OCI-LY7 (cell line): ENCODE measurements around the gene PLCB1. TPM values are rescaled to one million over a fixed set of nuclear protein-coding genes. Genes with fewer than 3 reads are reported as not detected.

Experiments used
- BruUV-seq: library from RNA; stranded (reverse); fragments of 400-500 nt; replicated peaks from 2 replicates; lab custom pipeline; 2021; lab: Mats Ljungman, UMichigan
- CTCF ChIA-PET: fragments of 300-600 bp; sonication (Branson Sonifier 250); formaldehyde crosslinking; loops from one replicate; lab custom pipeline; 2022; ENCODE audit warnings: antibody characterized with exemption; ENCODE audit not compliant: unreplicated experiment; lab: Charles Lee
- POLR2A ChIA-PET: fragments of 300-600 bp; sonication (Branson Sonifier 250); formaldehyde crosslinking; loops from one replicate; lab custom pipeline; 2022; ENCODE audit warnings: antibody characterized with exemption; lab: Charles Lee
- DNase-seq: peaks from one replicate; pipeline ENCODE4 v3.0.0-alpha.2; 2015; ENCODE audit warnings: low spot score
- H2AFZ ChIP-seq: fragments of 200-600 bp; sonication (generic), shearing (Covaris generic); 2 replicates; pipeline ENCODE4 v1.6.1; 2014; ENCODE audit warnings: mild to moderate bottlenecking, antibody characterized with exemption, low read length, moderate library complexity
- H3K27ac ChIP-seq: fragments of 200-600 bp; sonication (generic); 2 replicates; pipeline ENCODE4 v1.5.1; 2014; ENCODE audit warnings: mixed run types, low read depth, mild to moderate bottlenecking, moderate library complexity, low read length, inconsistent platforms; ENCODE audit not compliant: poor library complexity, severe bottlenecking
- H3K36me3 ChIP-seq: fragments of 200-600 bp; sonication (generic); 2 replicates; pipeline ENCODE4 v1.6.1; 2014; ENCODE audit warnings: mild to moderate bottlenecking, antibody characterized with exemption, low read length, moderate library complexity, mixed read lengths; ENCODE audit not compliant: insufficient read depth
- H3K4me1 ChIP-seq: fragments of 200-600 bp; sonication (generic); 2 replicates; pipeline ENCODE4 v1.5.1; 2014; ENCODE audit warnings: mild to moderate bottlenecking, low read length; ENCODE audit not compliant: insufficient read depth, poor library complexity, severe bottlenecking
- H3K4me2 ChIP-seq: fragments of 200-600 bp; sonication (generic); 2 replicates; pipeline ENCODE4 v1.6.1; 2014; ENCODE audit warnings: mild to moderate bottlenecking, low read length
- H3K4me3 ChIP-seq: fragments of 200-600 bp; sonication (generic); 2 replicates; pipeline ENCODE4 v1.5.1; 2014; ENCODE audit warnings: mild to moderate bottlenecking, low read depth, low read length; ENCODE audit not compliant: poor library complexity, severe bottlenecking
- H3K79me2 ChIP-seq: fragments of 200-600 bp; sonication (generic); 2 replicates; pipeline ENCODE4 v1.6.1; 2016; ENCODE audit warnings: low read depth, mild to moderate bottlenecking, low read length, moderate library complexity, mixed read lengths; ENCODE audit not compliant: insufficient read depth
- H3K9me2 ChIP-seq: fragments of 200-600 bp; sonication (generic); 2 replicates; pipeline ENCODE4 v1.6.1; 2016; ENCODE audit warnings: mild to moderate bottlenecking, low read length, mixed read lengths; ENCODE audit not compliant: insufficient read depth
- H3K9me3 ChIP-seq: fragments of 200-600 bp; sonication (generic); 2 replicates; pipeline ENCODE4 v1.6.1; 2014; ENCODE audit warnings: mild to moderate bottlenecking, mixed run types, low read length, mixed read lengths
- H4K20me1 ChIP-seq: fragments of 200-600 bp; sonication (generic); 2 replicates; pipeline ENCODE4 v1.6.1; 2014; ENCODE audit warnings: mild to moderate bottlenecking, antibody characterized with exemption, low read length, moderate library complexity, mixed read lengths; ENCODE audit not compliant: insufficient read depth
- CTCF ChIP-seq: fragments of 200-600 bp; sonication (generic); conservative IDR thresholded peaks from 2 replicates; pipeline ENCODE4 v1.5.1; 2014; ENCODE audit warnings: mild to moderate bottlenecking, antibody characterized with exemption, low read length, moderate library complexity, mixed read lengths
- EZH2phosphoT487 ChIP-seq: fragments of 200-600 bp; sonication (generic); IDR thresholded peaks from 2 replicates; pipeline ENCODE4 v1.6.1; 2018; ENCODE audit warnings: low read depth, borderline replicate concordance, mild to moderate bottlenecking, mixed run types, antibody characterized with exemption, low read length, moderate library complexity, mixed read lengths
- intact Hi-C: fragments of 100-400 bp; cut with micrococcal nuclease; formaldehyde crosslinking; loops from one replicate; pipeline ENCODE4 v1.10.0; 2022; ENCODE audit not compliant: unreplicated experiment
- total RNA-seq, 2 experiments: library from RNA; depleted of rRNA in 1 of 2; stranded (reverse); fragments of >200 nt in 1 of 2; shearing (Covaris generic) in 1 of 2; gene quantifications; 2 replicates each; pipeline ENCODE4 v1.2.3, GENCODE V29; 2014 to 2022

Gene PLCB1
- total RNA-seq, 2 experiments from 2014 or later = 14.6 to 30.5 TPM

- peak; percentile 53 for DNase-seq
- no peak overlapping the region for H3K4me2 ChIP-seq
- H4K20me1 ChIP-seq = no peaks in the 10 kb centered on the region
- no peaks in the 10 kb centered on the region for H3K36me3 ChIP-seq
- no peak overlapping the region for H3K4me3 ChIP-seq
- peaks cover 6% of the 10 kb centered on the region for H3K4me1 ChIP-seq
- H3K9me3 ChIP-seq = no peaks in the 10 kb centered on the region
- CTCF ChIA-PET = no interaction called here
- no peak overlapping the region for H3K27ac ChIP-seq
- H3K9me2 ChIP-seq = 0 out of 2 replicates have a peak, but pooled peaks cover 2% of the 10 kb centered on the region
- TF ChIP-seq CTCF (peak; percentile 71), EZH2phosphoT487 (no peak)
- no TSS peak for BruUV-seq
- H3K79me2 ChIP-seq = no peaks in the 10 kb centered on the region
- POLR2A ChIA-PET = no interaction called here
- intact Hi-C loops = loop anchor here (1.0 to 5.0 kb wide), 3 partner anchors 147 to 322 kb away; partner anchors contain the start of gene PLCB1
- peak overlapping the region; percentile 62; the same call in 1 of the 2 replicates for H2AFZ ChIP-seq
Measured at GRCh38 chr20:8454137-8454712, 322.2 kb downstream of the PLCB1 start.

GRCh38 chr20:8456765-8457164 is 324.7 kb downstream of the PLCB1 start:
- H4K20me1 ChIP-seq = no peaks in the 10 kb centered on the region
- intact Hi-C loops = no loop called here

More at GRCh38 chr20:8456765-8457164, 324.7 kb downstream of the PLCB1 start:
- Histone ChIP-seq H3K27ac (no peak overlapping the region), H3K4me3 (no peak overlapping the region), H3K79me2 (no peaks in the 10 kb centered on the region), H3K9me2 (no peaks in the 10 kb centered on the region), H2AFZ (no peak overlapping the region), H3K36me3 (no peaks in the 10 kb centered on the region), H3K4me1 (peaks cover 6% of the 10 kb centered on the region), H3K4me2 (no peak overlapping the region), H3K9me3 (0 out of 2 replicates have a peak, but pooled peaks cover 7% of the 10 kb centered on the region)
- DNase-seq = no peak
- CTCF ChIA-PET = no interaction called here
- no TSS peak for BruUV-seq
- TF ChIP-seq CTCF (no peak), EZH2phosphoT487 (no peak)
- POLR2A ChIA-PET = no interaction called here
